Activated CD4-positive, alpha-beta T cell treated with anti-CD3 and anti-CD28 coated beads, Interleukin-2, amount 50 U/mL, for 24 hours (primary cell): ENCODE measurements around the gene TAF1B.

Experiments used
- DNase-seq, 2 donors: peaks; one replicate each; pipeline ENCODE4 v3.0.0-alpha.2; 2020; ENCODE audit warnings: low read depth in 1 of 2, low spot score in 1 of 2

Gene TAF1B

DNA sequence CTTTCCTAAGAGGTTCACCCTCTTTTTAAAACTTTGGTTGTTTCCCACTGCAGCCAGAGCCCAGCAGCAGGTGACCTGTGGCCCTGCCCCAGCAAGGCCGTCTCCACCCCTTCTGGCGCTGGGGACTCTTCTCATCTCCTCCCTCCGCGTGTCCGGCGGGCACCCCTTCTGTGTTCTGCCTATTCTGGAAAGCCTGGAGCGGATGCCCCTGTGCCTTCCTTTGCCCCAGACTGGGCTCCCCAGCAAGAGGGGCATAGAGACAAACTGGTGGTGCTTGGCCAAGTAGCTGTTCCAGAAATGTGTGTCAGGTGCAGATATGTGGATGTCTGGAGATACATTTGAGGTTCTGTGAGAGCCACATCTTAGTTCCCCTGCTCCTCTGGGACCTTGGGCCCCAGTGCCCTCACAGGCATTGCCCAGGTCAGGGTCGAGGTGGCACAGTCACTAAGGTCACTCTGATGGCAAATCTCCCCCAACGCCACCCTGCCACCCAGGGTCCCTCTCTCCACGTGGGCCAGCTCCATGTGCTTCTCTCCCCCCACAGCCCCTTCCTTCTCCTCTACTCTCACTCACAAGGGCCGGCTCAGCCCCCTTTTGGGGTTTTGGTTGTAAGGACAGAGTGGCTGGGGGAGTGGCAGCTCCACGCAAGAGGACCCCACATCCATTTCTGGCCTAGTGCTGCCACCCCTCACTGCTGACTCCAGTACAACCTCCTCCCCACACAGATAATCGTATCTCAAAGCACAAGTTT lies 35.5 kb upstream of the TAF1B start:
- no peak for DNase-seq

DNA sequence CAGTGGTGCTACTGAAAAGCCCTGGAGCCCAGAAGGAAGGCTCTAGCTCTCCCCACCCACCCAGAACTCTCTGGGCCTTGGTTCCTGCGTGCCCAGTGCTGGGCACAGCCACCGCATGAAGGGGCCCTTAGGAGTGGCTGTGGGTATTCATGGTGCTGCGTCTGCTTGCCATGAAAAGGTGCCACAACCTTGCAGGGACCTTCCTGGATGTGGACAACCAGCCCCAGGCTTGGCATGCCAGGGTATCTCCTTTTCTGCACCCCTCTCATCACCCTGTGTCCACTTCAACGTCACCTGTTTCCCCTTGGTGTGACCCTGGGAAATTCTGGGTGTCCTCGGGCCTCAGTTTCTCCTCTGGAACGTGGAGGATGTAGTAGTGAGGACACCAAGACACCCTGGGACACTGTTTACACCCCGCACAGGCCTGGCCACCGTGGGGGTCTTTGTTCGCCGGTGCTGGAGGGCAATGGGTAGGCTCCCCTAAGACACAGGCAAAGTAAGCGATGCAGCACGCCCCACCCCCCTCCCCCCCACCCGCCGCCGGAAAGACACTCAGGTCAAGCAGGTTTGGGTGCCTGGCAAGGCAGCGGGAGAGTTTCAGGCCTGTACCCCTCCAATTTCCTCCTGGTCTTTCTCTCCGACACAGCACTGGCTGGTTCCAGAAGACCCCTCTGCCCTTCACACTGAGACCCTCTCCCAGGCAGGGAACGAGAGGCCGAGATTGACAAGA lies 34.8 kb upstream of the TAF1B start:
- DNase-seq: no peak

DNA sequence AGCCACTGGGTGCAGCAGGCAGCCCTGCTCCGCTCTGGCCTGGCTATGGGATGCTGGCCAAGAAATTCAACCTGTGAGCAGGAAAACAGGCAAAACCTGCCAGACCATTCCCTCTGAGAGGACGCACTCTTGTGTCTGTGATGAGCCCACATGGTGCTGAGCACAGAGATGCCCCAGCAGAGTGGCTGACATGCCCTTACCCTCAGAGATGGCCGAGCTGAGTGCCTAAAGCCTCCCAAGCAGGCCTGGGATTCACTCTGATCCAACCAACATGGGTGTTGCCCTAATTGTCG lies 34.3 kb upstream of the TAF1B start:
- no peak for DNase-seq

DNA sequence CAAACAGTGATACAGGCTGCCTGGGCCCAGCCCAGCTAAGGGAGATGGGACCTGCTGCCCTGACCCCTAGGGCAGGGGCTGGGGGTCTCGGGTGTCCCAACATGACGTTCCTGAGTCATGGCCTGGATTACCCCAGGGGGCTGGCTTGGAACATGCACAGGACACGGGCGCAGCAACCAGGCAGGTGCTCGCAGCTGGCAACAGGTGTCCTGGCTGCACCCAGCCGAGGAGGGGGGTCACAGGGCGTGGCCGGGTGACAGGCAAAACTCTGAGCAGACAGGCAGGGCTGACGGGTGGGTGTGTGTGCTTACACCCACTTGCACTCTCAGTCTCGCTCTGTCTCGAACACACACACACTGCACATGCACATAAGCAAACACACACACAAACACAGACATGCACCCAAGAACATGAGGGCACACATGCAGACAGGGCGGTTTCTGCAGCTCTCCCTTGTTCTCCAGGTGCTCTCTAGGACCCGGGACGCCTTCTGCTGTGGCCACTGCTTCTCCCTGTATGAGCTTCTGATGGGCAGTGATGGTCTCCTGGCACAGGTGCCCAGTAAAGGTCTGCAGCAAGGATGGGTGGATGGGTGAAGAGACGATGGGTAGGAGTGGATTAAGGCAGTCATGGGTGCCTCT lies 33.7 kb upstream of the TAF1B start:
- DNase-seq: no peak

DNA sequence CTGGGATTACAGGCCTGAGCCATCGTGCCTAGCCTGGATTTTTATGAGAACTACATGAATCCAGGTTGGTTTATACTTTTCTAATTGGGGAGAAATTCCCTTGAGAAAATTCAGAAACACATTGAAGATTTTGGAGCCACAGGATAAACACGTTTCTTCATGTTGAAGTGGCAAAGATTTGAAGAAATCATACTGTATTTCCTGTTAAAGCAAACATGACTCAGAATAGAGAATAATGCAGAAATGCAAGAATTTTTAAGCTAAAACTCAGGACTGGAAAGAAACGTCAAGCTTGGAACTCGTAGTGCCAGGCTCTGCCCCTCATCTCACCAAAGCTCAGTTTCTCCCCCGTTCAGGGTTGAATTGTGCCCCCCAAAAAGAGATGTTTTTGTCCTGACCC lies 32.1 kb upstream of the TAF1B start:
- DNase-seq: no peak

DNA sequence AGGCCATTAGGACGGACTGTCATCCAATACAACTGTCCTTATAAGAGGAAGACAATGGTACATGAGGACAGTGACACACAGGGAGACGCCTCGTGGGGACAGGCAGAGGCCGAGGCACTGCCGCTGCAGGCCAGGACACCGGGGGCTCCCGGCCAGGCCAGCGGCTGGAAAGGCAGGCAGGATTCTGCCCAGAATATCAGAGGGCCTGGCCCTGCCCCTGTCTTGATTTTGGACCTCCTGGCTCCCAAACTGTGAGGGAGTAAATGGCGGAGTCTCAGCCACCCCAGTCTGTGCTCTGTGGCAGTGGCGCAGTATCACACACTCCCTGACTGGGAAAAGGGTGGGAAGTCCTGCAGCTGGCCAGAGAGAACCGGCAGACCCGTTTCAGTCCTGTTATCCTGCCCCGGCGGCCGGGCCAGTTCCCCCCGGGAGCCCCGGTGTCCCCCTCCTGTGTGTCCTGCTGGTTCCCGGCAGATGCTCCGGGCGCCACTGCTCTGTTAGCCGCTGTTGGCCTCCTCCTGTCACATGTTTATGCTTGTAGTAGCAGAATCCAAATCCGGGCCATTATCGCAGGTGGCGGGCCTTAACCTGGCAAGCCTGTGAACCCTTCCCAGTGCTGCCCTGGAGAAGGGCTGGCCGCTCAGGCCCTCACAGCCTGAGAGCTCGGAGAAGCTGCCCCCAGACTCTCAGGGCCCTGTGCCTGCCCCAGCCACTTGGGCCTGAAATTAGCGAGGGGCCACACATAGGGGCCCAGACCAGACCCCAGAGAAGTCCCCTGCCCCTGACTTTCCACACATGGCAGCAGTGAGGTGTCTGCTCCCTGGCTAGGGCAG lies 31.4 kb upstream of the TAF1B start:
- DNase-seq: no peak

DNA sequence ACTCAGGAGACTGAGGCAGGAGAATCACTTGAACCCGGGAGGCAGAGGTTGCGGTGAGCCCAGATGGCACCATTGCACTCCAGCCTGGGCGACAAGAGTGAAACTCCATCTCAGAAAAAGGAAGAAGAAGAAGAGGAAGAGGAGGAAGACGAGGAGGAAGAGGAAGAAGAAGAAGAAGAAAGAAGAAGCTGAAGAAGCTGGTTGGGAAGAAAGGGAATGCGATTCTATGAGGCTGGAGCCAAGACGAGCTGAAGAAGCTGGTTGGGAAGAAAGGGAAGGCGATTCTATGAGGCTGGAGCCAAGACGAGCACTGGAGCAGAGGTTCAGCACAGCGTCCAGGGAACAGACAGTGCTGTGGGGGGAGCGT lies 30.3 kb upstream of the TAF1B start:
- DNase-seq: no peak

DNA sequence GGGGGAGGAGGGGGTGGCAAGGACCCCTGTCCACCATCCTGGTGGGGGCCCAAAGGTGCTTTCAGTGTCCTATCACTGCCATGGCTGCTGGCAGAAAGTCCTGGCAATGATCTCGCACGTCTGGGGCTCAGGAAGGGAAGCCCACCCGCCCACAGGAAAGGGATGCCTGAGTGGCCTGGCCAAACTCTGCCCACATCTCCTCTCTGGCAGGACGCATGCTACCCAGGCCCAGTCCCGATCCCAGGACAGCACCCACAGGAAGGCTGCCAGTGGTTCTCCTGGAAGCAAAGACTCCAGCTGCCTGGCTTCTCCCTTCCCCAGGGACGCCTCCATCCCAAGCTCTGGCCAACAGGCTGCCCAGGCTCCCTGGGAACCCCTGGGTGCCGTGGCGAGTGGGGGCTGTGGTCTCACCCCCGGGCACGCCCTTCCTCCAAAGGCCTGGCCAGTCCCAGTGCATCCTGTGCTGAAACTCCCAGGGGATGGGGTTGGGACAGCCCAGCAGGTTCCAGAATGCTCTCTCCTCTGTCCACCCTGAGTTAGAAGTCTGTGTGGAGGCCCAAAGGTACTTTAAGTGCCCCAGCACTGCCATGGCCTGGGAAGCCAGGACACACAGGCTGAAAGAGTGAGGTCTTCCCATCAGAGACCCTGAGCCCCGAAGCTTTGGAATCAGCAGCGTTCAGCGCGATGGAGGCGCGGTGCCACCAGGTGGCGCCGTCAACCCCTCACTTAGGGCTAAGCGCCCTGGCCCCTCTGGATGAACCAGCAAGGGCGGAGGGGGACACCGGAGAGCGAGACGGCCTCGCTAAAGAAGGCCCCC lies 29.8 kb upstream of the TAF1B start:
- peak; percentile 43 to 61 for DNase-seq

DNA sequence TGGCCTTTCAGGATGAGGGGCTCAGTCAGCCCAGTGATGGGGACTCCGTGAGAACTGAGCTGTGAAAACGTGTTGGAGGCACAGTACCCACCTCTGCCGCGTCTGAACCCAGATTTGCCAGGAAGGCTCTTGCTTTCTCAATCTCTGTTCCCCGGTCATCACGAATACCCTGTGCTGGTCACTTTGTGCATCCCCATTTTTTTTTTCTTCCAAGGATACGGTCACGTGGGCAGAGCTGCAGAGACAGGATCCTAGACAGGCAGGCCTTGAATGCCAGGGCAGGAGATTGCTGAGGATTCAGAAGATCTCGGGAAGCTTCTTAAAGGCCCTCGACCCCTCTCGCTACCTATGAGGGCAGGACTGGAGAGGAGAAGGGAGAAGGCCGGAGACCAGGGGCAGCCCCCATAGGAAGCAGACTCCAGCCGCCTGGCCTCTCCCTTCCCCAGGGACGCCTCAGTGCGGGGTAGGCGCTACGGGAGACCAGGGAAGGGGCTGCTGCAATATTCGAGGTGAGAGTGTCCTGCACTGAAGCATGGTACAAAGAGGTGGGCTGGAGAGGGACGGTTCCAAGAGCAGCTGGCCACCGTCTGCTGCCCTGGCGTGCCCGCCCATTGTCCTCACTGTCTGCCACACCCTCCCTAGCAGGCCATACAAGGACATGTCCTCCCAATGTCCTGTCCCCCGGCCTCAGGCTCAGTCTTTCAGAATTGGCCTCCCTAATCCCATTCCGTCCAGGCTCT lies 29.0 kb upstream of the TAF1B start:
- no peak for DNase-seq

DNA sequence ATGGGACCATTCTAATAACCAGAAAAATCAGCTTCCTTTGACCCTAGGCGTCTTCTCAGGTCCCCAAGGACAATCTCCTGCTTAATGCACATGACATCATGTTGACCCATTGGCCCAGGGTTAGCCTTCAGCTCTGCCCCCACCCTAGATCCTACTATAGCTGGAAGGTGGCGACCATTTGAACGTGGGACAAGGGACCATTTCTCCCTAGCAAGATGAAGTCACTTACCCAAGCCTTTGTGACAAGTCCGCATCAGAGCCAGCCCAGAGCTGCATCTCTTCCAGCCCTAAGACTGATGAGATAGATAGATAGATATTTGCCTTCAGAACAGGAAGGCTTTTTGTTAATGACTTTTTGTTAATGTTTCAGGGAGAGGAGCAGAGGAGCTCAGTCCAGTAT lies 28.2 kb upstream of the TAF1B start:
- no peak for DNase-seq

DNA sequence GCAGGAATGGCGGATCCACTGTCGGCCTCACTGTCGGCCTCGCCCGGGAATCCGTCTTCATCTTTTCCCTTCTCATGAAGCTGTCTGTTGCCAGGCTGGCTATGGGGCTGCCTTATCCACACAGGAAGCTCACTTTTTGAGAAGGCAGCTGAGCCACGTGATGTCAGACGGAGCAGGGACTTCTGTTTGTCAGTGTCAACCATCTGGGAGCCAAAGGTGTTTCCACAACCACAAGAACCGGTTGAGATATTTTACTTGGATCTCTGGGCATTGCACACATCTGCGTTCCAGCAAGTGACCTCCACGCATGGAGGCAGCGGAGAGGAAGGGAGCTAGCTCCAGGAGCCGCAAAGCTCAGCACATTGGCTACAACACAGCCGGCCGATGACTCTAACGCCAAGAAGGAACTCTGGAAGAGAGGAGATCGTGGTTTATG lies 27.4 kb upstream of the TAF1B start:
- no peak for DNase-seq

DNA sequence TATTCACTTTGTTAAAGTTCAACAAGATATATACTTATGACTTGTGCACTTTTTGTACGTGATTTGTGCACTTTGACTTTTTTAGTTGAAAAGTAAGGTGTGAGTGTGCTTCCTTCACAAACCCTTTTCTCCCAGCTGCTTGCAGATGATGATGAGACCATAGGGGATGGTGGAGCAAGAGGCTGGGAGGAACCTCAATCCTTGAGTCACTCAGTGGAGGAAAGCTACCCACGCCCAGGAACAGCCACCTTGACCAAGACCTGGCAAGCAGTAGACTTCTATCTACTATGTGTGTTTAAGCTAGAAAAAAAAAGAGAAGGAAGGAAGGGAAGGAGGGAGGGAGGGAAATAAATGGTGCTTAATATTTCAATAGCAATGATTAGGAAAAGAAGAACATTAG lies 25.2 kb upstream of the TAF1B start:
- DNase-seq: no peak

DNA sequence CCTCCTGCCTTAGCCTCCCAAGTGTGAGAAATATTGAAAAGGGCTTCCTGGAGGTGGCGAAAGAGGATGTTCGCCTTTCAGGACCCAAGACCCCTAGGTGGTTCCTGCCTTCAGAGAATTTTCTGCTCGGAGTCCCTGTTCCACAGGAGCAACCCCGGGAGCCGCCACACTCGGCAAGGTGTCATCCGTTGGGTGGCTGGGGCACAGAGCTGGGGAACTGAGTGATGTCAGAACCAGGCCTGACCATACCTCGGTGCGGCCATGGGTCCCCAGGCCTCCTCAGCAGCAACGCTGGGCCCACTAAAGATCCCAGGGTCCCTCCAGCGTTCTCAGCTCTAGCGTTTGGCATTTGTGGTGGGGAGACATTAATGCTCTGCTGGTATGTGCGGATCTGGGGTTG lies 23.7 kb upstream of the TAF1B start:
- DNase-seq: no peak

DNA sequence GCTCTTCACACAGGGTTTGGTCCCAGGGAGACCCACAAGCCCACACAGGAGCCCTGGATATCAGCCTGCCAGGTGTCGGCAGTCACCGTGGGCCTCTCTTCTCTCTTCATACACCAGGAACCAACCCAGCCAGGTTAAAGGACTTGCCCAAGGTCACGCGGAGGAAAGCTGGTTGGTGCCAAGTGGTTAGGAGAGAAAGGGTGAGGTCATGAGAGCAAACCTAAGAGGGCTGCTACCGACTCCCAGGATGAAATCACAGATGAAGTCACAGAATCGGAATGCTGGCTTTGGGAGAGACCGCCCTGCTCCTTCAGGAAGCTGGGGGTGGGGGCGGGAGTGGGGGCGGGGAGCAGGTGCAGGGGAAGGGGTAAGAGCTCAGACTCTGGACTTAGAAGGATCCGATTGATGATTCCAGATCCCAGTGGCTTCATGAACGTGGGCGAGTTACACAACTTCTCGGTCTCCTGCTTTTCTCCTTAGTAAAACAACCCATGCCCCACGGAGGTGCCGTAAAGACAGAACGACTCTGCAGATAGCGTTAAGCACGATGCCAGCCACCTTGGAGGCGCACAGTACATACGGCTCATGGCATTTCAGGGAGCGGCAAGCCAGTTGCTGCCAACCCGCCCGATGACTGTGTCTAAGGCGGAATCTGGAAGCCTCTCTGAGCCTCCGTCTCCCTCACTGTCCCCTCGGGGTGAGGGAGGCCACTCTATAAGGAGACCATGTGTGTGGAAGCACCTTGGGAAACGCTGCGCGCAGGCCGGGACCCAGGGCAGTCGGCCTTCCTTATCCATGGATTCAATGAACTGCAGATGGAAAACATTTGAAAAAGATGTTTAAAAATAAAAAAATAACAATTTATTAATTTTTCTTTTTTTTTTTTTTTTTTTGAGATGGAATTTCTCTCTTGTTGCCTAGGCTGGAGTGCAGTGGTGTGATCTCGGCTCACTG lies 23.0 kb upstream of the TAF1B start:
- no peak for DNase-seq

DNA sequence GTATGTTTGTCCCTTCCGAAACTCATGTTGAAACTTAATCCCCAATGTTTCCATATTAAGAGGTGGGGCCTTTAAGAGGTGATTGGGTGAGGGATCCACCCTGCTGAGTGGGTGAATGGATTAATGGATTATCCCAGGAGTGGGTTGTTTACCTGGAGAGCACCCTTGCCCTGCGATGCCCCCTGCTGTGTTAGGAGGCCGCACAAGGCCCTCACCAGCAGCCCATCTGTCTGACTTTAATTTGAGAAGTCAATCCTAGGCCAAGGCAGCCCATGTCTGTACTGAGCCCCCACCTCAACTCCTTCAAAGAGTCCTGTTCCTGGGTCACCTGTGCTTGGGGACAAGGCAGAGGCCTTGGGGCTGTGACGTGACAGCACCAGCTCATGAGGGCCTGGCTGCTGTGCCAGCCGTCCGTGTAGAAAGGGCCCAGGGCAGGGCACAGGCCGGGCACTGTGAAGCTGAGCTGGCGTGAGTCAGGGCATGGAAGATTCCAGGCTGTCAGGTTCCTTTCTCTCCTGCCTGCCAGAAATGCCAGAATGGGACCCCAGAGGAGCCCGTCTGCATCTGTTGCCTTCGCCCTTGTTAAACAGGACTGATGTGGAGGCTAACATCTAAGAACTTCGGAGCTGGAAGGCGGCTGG lies 21.3 kb upstream of the TAF1B start:
- no peak for DNase-seq

DNA sequence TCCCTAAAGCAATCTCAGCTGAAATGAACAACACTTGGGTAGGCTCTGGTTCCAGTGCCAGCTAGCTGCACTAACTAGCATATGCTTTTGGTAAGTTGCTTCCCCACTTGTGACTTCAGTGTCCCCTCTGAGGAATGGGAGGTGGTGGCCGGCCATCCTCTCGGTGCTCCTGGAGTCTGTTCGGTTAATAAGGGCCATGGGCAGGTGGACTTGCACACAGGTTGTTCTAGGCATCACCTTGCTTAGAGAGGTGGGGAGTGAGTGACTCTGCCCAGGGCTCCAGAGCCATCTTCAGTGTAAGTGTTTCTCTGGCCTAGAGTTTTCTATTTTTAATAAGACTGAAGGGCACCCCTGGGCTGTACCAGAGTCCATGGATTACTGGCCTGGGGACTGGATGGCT lies 18.8 kb upstream of the TAF1B start:
- DNase-seq: no peak

DNA sequence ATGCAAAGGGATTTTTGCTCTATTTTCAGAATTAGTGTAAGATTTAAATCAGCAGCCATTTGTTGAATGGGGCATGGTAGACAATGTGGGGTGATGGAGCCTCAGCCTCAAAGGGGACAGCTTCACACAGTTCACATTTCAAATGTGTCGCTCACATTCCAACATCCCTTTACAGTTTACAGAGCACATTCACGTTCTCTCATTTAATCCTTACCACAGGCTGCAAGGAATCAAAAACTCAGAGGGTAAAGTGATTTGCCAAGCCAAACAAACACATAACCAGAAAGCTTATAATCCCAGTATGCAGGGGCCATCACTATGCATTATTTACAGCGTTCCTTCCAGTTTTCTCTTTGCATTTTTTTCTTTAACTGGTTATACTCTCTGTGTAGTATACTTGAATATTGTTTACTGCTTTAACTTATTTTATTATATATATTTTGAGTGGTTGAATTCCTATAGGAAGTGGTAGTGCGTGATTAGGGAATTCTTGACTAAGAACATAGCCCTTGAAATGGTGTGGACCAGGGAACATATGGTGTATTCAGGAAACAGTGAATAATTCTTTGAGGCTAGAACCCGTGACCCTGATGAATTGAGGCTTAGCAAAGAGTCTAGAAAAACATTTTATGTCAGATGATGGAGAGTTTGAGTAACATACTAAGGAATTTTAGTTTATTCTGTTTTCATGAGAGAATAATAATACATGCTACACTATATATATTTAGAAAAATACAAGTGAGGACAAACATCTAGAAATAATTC lies 18.1 kb upstream of the TAF1B start:
- no peak for DNase-seq

DNA sequence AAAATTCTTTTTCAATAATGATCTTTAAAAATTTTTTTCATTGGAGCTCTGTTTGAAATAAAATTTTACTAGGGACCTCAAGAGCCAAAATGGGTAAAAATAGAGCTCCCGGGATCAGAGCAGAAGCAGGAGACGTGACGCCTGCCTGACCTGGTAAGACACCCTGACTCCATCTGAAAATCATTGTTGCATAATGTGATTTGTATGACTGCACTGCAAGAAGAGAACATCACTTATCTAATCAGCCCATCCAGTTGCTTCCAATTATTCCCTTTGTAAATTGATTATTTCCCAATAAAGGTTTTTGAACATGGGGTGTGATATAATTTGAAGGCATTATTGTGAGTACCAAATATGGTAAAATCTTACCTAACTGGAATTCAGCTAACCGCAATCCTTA lies 17.1 kb upstream of the TAF1B start:
- no peak for DNase-seq
